Stimulated activated CD4-positive, alpha-beta T cell treated with anti-CD3 and anti-CD28 coated beads, Interleukin-1b, Interleukin-23, amount 100 ng/mL, for 48 hours (primary cell): ENCODE data around the gene ERC1.
"Not testable (repeated sequence)": the region's sequence is repeated elsewhere in the genome, so short reads cannot be mapped to it uniquely, and the experiment has no call there.

Source experiments
- DNase-seq: peaks from one replicate; pipeline ENCODE4 v3.0.0-alpha.2; 2020

The ERC1 gene

DNA sequence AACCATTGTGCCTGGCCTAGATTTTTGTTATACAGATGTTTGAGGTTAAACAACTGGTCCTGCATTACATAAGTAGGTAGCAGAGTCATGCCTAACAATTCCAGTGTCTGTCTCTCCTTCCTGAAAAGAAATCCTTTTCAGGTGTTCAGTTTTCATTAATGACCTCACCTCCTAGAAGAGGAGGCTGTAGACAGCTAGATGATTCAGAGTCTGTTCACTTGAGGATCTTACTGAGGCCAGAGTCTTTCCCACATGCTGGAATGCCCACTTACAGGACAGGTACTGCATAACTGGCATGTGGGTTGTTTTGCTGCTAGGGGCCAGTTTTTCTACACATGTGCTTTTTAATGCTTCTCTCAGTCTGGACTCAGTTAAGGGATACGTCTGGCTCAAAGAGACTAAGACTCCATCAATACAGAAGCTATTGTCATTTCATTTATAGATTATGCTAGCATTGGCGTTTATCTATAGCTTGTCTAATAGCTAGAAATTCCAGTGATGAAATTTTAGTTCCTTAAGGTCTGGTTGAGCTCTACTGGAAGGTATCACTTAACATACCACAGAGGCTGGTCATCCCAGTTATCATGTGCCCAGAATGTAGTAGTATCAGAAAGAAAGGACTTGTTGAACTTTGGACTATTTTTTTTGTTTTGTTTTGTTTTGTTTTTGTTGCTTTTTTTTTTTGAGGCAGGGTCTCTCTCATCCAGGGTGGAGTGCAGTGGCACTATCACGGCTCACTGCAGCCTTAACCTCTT is 206.4 kb downstream of the ERC1 start:
- DNase-seq = no peak

- not testable (repeated sequence) for DNase-seq
Observed at GRCh38 chr12:1198854-1199253, 207.8 kb downstream of the ERC1 start.

- DNase-seq = no peak
Observed at GRCh38 chr12:1199700-1200099, 208.7 kb downstream of the ERC1 start.

DNA sequence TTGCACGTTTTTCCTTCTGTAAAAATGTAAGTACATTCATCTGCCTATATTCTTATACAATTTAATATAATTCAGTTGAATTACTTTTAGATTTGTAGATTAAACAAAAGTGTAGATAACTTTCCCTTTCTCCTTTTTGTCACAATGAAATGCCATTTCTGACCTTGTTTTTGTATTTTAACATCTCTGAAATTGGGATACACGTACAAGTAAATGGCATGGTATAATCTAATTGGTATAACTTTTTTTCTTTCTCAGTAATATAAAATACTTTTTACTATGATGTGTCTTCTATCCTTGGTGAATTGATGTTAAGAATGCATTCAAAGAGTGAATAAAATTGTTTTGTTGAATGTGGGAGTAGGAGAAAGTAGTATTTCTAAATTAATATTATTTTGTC is 210.0 kb downstream of the ERC1 start:
- no peak for DNase-seq

DNA sequence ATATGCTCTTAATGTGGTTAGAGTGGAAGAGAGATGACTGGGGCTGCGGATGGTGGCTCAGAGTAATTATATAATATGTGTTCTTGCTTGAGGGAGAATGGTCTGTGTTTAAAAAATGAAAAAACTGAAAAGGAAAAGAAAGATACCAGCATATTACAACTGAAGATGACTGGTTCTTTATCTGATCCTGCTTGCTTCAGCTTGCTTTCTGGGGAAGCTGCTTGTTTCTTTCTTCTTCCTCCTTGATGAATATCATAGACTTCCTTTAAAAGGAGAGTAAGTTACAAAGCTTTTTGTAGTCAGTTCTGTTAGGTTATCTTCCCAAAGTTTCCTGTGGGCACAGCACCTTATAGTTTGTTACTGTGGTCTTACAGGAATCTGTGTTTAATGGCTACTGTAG is 210.9 kb downstream of the ERC1 start:
- no peak for DNase-seq

DNA sequence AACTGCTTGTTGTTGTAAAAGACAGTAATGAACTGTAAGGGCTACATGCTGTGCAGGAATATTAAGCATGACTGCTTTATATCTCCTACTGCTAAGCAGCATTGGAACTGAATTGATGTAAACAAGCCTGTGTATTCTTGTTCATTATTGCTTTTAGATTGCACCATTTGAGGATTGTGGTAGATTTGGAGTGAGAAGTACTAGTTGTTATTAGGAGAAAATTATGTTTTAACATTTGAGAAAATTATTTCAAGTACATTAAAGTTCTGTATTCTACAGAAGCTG is 212.7 kb downstream of the ERC1 start:
- no peak for DNase-seq

- DNase-seq = no peak
Observed at GRCh38 chr12:1204581-1205121, 213.6 kb downstream of the ERC1 start.

GRCh38 chr12:1205512-1206060 is 214.6 kb downstream of the ERC1 start:
- DNase-seq = no peak

GRCh38 chr12:1206118-1206734 is 215.2 kb downstream of the ERC1 start:
- no peak for DNase-seq

- DNase-seq = no peak
Observed at GRCh38 chr12:1207276-1207675, 216.3 kb downstream of the ERC1 start.

- not testable (repeated sequence) for DNase-seq
Observed at GRCh38 chr12:1208719-1209118, 217.7 kb downstream of the ERC1 start.

DNA sequence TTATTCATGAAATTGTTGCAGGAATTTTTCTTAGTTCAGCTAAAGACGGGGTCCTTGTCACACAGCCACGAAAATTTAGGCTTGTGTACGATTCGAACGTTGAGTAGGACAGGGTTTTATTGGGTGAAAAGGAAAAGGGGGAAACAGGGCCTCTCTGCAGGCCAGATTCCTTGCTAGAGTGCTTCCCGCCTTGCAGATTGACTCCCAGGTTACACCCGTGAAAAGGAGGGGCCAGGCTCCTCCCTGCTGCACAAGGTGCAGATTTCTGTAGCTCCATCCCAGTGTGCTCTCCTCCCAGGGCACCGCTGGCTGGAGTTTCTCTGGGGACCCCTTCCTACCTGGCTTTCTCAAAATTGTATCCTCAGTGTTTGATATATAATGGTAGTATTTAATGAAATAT is 221.5 kb downstream of the ERC1 start:
- no peak for DNase-seq

GRCh38 chr12:1213205-1213604 is 222.2 kb downstream of the ERC1 start:
- DNase-seq = peak; percentile 78

- DNase-seq = no peak
Observed at GRCh38 chr12:1213618-1214205, 222.7 kb downstream of the ERC1 start.

- DNase-seq = no peak
Observed at GRCh38 chr12:1216560-1216959, 225.5 kb downstream of the ERC1 start.

DNA sequence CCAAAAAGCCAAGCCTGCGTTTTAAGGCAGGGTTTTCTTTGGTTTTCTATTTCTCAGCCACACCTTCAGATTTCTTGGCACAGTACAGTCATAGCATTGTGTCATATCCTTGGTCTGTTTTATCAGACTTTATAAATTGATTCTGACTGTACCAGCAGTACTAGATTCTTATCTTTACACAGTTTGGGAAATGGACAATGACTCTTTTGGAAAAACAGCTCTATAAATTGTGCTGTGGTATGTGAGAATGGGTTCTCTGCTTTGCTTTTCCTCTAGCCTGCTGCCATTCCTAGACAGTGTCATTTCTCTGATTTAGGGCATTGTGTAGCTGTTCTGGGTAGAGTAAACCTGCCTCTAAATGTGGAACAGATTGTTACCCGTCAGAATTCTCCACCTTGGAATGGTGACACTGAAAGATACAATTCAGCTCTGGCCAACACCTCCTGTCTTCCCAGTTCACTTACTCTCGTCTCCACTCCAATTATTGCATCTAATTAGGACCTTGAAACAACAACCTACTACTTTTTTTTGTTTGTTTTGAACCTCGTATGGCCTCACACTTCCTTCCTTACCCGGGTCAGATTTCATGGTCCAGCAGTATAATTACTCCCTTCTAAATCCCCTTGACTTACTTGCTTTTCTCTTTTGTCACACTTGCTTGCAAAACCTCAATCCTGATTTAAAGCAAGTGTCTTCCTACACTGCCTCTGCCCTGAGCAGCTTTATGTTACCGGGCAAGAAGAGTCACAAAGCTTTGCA is 226.3 kb downstream of the ERC1 start:
- no peak for DNase-seq

- no peak for DNase-seq
Observed at GRCh38 chr12:1218369-1218768, 227.3 kb downstream of the ERC1 start.

- DNase-seq = no peak
Observed at GRCh38 chr12:1220127-1221092, 229.4 kb downstream of the ERC1 start.

GRCh38 chr12:1222858-1223639 is 232.0 kb downstream of the ERC1 start:
- DNase-seq = no peak

GRCh38 chr12:1226951-1227350 is 235.9 kb downstream of the ERC1 start:
- no peak for DNase-seq

GRCh38 chr12:1234073-1234472 is 243.1 kb downstream of the ERC1 start:
- no peak for DNase-seq
